CD4-positive, alpha-beta T cell treated with Interleukin-2 at 100 ng/mL for 4 hours (primary cell): Measurements from ENCODE around the gene UGT1A8.

ENCODE experiments used
- DNase-seq: peaks from one replicate; pipeline ENCODE4 v3.0.0-alpha.2; 2020; ENCODE audit warnings: low spot score

UGT1A8 gene

GRCh38 chr2:233801357-233802131, 184.1 kb downstream of the UGT1A8 start:
- DNase-seq: no peak

GRCh38 chr2:233802132-233802815, 184.8 kb downstream of the UGT1A8 start:
- DNase-seq: no peak

- DNase-seq: no peak
These were observed 186.0 kb downstream of the UGT1A8 start for GRCh38 chr2:233803292-233803911.

DNA sequence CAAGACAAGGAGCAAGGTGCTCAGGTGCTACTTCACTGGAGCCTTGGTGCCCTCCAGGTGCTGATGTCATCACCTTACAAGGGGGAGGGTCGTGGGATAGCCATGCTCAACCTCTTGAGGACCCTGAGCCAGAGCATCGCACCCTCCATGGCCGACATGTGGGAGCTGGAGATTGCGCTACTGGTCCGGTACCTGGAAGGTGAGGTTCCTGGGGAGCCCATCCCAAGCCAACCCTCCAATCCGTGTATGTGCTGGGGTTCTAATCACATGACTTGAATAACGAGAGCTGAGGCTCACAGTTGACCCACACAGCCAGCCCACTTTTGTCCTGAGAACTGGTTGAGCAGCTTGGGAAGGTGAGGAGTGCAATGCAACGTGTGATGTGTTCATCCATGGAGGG, 186.6 kb downstream of the UGT1A8 start:
- no peak for DNase-seq

- DNase-seq: no peak
These were observed 189.9 kb downstream of the UGT1A8 start for GRCh38 chr2:233807215-233807865.

DNA sequence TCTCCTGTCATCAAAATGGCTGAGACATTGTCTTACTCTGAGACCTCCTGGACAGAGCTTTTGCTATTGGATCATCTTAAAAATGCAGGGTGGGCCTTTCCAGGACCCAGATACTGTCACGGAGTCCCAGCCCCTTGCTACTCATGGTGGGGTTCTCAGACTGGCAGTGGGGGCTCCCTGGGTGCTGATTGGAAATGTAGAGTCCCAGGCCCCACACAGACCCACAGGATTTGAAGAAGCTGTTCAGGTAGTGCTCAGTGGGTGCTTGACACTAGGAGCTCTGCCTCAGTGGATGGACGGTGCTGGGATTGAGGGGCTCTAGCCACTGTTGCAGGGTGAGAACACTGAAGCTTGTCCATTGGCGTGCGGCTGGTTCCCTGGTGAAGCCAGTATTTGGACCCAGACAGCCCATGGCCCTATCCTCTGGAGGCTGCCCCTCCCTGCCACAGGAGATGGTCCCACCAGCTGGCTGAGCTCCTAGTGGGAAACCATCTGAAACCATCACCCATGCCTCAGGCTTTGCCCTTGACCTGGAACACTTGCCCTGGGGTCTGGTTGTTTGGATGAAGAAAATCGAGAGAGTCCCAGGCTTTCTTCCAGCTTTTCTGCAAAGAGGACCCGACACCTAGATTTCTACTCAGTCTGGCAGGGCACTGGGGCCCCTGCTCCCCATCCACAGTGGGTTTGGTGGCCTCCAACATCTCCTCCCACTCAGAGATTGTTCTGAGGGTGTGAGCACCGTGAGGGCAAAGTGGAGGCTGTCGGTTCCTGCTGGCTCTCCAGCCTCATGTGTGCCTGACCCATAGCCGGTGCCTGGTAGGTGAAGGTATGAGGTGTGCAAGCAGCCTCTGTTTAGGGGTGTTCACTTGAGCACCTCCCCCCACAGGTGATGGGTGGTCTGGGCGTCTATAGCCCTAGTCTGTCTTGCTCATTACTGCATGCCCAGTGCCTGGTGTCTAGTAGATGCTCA, 190.8 kb downstream of the UGT1A8 start:
- DNase-seq: no peak

GRCh38 chr2:233810385-233810784, 193.0 kb downstream of the UGT1A8 start:
- DNase-seq: no peak

- no peak for DNase-seq
These were observed 193.7 kb downstream of the UGT1A8 start for GRCh38 chr2:233811087-233811486.

DNA sequence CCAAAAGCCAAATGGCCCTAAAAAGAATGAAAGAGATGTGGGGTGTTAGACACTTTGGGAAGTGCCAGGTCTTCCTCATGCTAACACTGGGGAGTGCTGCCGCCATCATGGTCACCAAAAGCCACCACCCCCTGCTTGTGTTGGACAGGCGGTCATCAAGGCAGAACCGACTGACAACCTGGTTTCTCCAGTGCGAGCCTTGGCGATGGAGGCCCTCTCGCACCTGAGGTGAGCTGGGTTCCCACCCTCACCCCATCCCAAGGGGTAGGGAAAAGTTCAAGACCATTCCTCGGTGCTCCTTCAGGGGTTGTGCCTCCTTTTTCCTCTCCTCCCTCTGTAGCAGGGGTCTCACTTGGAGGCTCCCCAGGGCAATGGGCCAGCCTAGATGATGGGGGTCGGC, 194.3 kb downstream of the UGT1A8 start:
- DNase-seq: no peak

DNA sequence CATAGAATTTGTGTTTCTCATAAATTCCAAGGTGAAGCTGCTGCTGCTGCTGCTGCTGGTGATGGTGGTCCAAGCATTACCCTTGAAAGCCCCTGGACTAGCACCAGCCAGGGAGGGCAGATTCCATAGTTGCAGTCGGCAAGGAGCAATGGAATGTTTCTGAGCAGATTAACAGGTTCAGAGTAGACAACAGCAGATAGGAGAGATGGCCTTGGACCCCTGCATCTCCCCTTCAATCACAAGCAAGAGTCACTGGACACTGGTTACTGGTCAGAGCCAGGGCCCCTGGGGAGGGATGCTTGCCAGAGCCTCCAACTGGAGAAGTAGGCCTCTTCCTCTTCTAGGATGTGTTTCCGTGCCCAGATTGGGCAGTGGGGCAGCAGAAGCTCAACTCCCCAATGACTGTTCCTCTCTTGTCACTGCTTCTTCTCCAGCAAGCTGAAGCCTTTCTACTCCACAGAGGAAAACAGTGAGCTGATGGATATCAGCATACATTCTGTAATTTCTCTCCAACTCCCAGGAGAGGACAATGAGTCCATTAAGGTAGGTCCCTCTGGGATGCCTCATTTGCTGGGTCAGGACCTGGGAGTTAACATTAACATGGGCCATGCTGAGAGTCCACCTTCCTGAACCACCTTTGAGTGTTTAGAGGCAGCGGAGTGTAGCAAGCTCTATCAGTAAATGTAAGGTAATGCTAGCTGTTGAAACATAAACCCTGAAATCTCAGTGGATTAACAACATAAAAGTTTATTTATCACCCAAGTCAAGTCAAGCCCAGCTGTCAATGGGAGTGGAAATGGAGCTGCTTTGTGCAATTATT, 196.0 kb downstream of the UGT1A8 start:
- no peak for DNase-seq

- no peak for DNase-seq
These were observed 196.8 kb downstream of the UGT1A8 start for GRCh38 chr2:233814056-233814835.

- DNase-seq: no peak
These were observed 198.4 kb downstream of the UGT1A8 start for GRCh38 chr2:233815861-233816260.

- DNase-seq: no peak
These were observed 198.9 kb downstream of the UGT1A8 start for GRCh38 chr2:233816334-233816733.

- no peak for DNase-seq
These were observed 199.3 kb downstream of the UGT1A8 start for GRCh38 chr2:233816771-233817170.

- DNase-seq: no peak
These were observed 200.0 kb downstream of the UGT1A8 start for GRCh38 chr2:233817361-233817911.

- no peak for DNase-seq
These were observed 200.7 kb downstream of the UGT1A8 start for GRCh38 chr2:233817995-233818638.

- DNase-seq: no peak
These were observed 201.5 kb downstream of the UGT1A8 start for GRCh38 chr2:233818639-233819621.
